T follicular helper cell (primary cell): ENCODE measurements around the gene URB2.
A peak's percentile ranks its signal among the peaks of the same experiment; 100 is the strongest.
"Not testable (repeated sequence)": the region's sequence is repeated elsewhere in the genome, so short reads cannot be mapped to it uniquely, and the experiment has no call there.

ENCODE experiments used
- DNase-seq: peaks from one replicate; pipeline ENCODE4 v3.0.0-alpha.2; 2020; ENCODE audit warnings: low read depth
- total RNA-seq, 2 experiments: gene quantifications; one replicate each; lab custom pipeline; 2026; lab: John Stamatoyannopoulos, UW

URB2 gene
- total RNA-seq, result 51.3 to 198 reads per million in 2 experiments

DNA sequence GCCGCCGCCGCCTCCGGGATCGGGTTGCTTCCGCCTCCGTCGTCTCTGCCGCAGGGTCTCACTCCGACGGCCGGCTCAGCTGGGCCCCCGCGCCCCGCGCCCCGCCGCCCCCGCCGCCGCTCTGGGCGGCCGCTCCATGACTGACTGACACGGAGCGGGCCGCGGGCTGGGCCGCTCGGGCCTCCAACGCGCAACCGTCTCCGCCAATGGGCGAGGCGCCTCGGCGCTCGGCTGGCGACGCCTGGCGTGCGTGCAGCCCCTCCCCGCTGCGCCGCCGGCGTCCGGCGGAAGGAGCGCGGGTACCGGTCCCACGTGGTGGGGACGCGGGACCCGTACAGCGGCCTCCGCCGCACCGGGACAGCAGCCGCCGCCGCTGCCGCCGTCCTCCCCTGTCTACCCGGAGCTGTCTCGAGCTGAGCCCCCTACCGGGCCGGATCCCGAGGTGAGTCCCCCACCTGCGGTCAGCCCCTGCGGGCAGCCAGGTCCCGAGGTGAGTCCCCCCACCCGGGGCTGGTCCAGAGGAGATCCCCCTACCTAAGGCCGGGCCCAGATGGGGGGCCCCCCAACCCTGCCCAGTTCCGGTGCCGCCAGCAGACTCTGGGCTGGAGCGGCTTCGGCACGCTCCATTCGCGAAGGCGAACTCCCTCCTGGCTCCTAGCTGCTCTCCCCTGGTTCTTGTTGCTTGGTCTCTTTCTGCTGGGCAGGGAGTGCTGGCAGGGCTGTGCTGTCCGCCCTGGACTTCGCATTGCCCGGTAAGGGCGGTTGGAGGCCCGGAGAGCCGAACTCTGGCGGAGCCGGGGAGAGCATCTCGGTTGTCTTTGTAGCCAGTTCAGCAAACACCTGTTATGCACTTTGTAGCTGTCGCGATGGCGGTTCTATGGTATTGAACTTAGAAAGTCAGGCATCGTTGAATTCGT, at the start of gene URB2, which contains the start of gene TAF5L:
TSS of gene URB2 (plus strand) at position 333 of the 917 bp plus-strand sequence. CDS start 1,387 bp downstream, outside the sequence.
TSS of gene TAF5L (minus strand) at position 208 of the 917 bp plus-strand sequence. CDS start 11,640 bp downstream, outside the sequence.
- DNase-seq, result peak; percentile 74

GRCh38 chr1:229578168-229579058, 47.6 kb upstream of the URB2 start:
- DNase-seq, result no peak

GRCh38 chr1:229579059-229579673, 46.9 kb upstream of the URB2 start:
- DNase-seq, result no peak

GRCh38 chr1:229581485-229581884, 44.6 kb upstream of the URB2 start:
- DNase-seq, result no peak

- DNase-seq, result no peak
These were observed 43.9 kb upstream of the URB2 start for GRCh38 chr1:229582011-229582694.

- no peak for DNase-seq
These were observed 43.3 kb upstream of the URB2 start for GRCh38 chr1:229582715-229583114.

GRCh38 chr1:229585338-229585737, 40.7 kb upstream of the URB2 start:
- no peak for DNase-seq

- no peak for DNase-seq
These were observed 35.9 kb upstream of the URB2 start for GRCh38 chr1:229590119-229590518.

DNA sequence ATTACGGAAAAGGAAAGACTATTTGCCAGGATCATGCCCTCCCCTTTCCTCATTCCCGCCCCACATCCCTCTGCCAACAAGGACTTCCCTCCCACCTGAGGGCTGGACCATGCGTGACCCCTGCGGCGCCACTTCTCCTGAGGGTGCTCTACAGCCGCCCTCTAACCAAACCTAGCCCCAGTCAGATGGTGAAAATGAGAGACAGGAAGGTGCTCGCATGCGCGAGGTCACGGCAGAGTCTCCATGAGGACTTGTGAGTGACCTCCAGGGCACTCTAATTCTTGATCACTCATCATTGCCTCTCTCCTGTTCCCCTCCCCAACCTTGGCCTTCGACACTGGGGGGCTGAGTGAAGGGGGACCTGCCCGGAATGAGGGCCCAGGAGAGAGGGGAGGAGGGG, 32.2 kb upstream of the URB2 start:
- DNase-seq, result no peak

DNA sequence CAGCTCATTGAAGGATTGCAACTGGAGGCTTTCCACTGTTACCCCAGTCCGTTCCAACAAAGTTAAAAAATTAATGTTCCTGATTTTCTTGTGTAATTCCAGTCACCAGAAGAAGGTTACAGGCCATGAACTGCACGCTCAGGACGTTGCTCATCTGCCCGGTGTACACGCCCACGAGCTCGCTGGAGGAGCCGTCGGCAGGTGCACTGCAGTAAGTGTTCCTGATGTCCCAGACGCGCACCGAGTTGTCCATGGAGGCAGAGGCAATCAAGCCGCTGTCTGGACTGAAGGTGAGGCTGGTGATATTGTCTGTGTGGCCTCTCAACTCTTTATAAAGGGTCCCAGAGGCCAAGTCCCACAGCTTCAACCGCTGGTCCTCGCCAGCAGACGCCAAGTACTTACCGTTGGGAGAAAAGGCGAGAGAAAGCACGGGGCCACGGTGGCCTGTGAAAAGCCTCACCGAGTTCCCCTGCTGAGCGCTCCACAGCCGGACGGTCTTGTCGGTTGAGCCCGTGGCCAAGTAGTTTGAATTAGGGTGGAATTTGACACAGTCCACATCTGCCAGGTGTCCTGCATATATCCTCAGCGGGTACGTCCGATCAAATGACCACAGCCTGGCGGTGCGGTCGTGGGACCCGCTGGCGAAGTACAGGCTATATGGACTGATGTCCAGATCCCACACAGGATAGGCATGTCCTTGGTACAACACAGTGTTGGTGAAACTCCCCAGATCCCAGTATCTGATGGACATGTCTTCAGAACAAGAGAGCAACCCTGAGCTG, 31.6 kb upstream of the URB2 start:
- no peak for DNase-seq

DNA sequence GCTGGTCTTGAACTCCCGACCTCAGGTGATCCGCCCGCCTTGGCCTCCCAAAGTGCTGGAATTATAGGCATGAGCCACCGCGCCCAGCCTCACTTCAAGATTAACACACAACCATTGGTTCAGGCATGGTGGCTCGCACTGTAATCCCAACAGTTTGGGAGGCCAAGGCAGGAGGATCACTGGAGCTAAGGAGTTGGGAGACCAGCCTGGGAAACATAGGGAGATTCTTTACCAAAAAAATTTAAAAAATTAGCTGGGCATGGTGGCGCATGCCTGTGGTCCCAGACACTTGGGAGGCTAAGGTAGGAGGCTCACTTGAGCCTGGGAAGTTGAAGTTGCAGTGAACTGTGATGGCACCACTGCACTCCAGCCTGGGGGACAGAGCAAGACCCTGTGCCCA, 30.2 kb upstream of the URB2 start:
- DNase-seq, result not testable (repeated sequence)

DNA sequence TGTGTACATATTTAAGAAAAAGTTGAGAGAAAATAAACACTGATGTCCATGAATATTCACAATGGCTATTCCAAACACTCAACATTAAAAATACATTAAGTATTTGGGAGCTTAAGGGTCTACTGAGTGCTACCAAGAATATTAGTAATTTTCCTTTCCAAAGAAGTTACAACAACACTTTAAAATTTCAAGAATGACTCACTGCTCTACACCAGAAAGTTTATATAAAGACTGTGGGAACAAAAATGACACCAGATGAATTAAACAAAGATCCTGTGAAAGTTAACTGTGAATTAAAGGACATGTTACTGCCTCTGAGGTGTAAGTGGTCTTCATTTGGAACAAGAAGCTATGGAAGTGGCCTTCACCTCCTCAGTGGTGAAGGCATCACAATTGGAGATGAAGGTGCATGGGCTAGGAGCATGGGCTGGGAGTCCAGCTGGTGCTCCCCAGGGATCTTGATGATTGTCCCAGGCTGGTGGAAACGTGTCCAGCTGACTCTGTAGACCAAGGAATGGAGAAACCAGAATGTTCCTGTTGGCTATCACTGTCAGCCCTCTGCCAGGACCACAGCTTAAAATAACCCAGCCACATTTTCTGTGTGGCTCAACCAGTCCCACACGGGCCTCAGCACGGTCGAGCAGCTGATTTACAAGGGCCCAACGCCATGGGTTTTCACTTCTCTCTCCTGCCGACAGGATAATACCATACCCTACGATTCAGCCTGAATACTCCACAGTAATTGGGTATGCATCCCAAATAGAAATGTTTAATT, 28.9 kb upstream of the URB2 start:
- DNase-seq, result no peak

GRCh38 chr1:229597877-229598276, 28.2 kb upstream of the URB2 start:
- DNase-seq, result no peak

DNA sequence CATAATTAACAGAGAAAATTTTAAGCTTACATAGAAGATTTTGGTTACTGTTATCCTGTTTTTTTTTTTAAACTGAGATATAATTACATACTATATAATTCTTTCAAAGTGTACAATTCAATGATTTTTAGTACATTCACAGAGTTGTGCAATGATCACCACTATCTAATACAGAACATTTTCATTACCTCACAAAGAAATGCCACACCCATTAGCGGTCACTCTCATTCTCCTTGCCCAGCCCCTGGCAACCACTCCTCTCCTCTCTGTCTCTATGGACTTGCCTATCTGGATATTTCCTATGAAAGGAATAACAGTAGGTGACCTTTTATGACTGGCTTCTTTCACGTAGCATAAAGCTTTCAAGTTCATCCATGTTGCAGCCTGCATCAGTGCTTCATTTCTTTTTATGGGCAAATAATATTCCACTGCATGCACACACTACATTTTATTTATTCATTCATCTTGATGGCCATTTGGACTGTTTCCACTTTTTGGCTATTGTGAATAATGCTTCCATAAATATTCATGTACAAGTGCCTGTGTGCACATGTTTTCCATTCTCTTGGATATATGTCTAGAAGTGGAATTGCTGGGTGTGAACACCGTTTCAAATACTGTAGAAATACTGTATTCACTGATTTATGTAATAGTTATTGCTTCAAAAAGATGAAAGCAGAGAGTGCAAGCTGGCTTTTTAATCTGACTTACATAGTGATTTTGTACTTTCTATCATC, 26.7 kb upstream of the URB2 start:
- DNase-seq, result no peak

- no peak for DNase-seq
These were observed 25.8 kb upstream of the URB2 start for GRCh38 chr1:229600229-229600628.

- DNase-seq, result no peak
These were observed 22.6 kb upstream of the URB2 start for GRCh38 chr1:229603371-229604005.

DNA sequence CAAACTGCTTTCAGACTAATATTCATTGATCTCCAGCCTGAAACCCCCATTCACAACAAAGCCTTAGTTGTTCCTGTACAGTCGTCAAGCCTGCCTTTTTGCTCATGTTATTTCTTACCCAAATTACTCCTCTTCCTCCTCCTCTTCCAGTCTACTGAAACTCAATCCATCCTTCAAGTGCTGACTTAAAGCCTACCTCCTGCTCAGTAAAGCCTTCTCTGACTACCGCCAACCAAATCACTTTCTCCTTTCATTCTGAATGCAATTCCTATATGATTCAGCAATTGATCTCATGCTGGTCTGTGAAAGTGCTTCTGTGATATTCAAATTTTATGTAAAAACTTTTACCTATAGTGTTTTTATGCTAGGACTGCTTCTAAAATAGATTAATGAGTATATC, 18.7 kb upstream of the URB2 start:
- no peak for DNase-seq

DNA sequence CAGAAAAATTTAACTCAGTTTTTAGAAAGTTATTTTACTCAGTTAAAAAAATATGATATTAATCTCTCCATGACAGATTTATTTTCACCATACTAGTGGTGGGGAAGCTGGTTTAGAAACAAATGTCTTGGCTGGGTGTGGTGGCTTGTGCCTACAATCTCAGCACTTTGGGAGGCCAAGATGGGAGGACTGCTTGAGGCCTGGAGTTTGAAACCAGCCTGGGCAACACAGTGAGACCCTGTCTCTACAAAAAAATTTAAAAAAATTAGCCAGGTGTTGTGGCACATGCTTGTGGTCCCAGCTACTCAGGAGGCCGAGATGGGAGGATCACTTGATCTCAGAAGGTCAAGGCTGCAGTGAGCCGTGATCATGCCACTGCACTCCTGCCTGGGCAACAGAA, 17.5 kb upstream of the URB2 start:
- DNase-seq, result no peak

DNA sequence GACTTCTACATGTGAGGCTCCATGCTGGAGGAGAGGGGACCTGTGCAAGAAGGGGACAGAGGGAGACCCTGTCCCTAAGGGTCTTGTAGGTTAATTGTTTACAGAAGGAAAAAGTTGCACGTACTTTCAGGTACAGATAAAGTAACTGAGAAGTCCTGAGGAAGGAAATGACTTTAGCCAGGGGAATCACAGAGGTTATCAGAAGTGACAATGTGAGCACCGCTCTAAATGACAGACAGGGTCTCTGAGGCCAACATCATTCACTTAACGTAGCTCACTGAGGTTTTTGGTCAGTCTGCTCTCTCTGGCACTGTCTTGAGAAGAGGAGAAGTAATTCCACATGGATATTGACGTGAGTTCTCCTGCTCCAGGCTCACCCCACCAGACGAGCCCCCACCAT, 12.1 kb upstream of the URB2 start:
- no peak for DNase-seq
